ENCODE results near the gene RALBP1.

- no peak for TF ChIP-seq CTCF (IDR thresholded peaks at IDR 0.05)
- TF ChIP-seq POLR2A (IDR thresholded peaks at IDR 0.05; ENCODE audit: low read depth) = no peak
- TF ChIP-seq POLR2AphosphoS5 (IDR thresholded peaks at IDR 0.05) = no peak
Observed at GRCh38 chr18:9426753-9427152, 48.6 kb upstream of the RALBP1 start.

Data from esophagus muscularis mucosa (tissue), 3 donors.